HEK293T (cell line): ENCODE measurements around the gene SUGCT.

ENCODE experiments used
- CTCF ChIA-PET: fragments of 350-600 bp; formaldehyde crosslinking; extraction: SDS; loops from one replicate; lab custom pipeline; 2021; ENCODE audit warnings: antibody characterized with exemption, inconsistent platforms; lab: Yijun Ruan, JAX
- POLR2A ChIA-PET: fragments of 350-600 bp; formaldehyde crosslinking; extraction: SDS; loops from one replicate; lab custom pipeline; 2020; ENCODE audit warnings: antibody characterized with exemption, inconsistent platforms; lab: Yijun Ruan, JAX
- DNase-seq: peaks from one replicate; pipeline ENCODE4 v3.0.0; 2012; ENCODE audit warnings: mixed read lengths; ENCODE audit errors: extremely low spot score
- ARNT ChIP-seq: fragments of 450-650 bp; IDR thresholded peaks from 2 replicates; pipeline ENCODE4 v1.6.1; 2017; ENCODE audit warnings: mild to moderate bottlenecking
- BHLHE40 ChIP-seq: fragments of 450-650 bp; IDR thresholded peaks from 2 replicates; pipeline ENCODE4 v1.6.1; 2016; ENCODE audit warnings: mild to moderate bottlenecking, moderate library complexity, borderline replicate concordance
- CTBP1 ChIP-seq: fragments of 450-650 bp; IDR thresholded peaks from 2 replicates; pipeline ENCODE4 v1.6.1; 2016; ENCODE audit warnings: borderline replicate concordance
- ELF4 ChIP-seq: fragments of 450-650 bp; IDR thresholded peaks from 2 replicates; pipeline ENCODE4 v1.6.1; 2017; ENCODE audit warnings: antibody characterized with exemption
- FOXA1 ChIP-seq: fragments of 450-650 bp; IDR thresholded peaks from 2 replicates; pipeline ENCODE4 v1.6.1; 2016; ENCODE audit warnings: mild to moderate bottlenecking
- FOXK2 ChIP-seq: fragments of 450-650 bp; IDR thresholded peaks from 2 replicates; pipeline ENCODE4 v1.6.1; 2016; ENCODE audit warnings: mild to moderate bottlenecking
- FOXM1 ChIP-seq: fragments of 450-650 bp; IDR thresholded peaks from 2 replicates; pipeline ENCODE4 v1.6.1; 2017; ENCODE audit warnings: mild to moderate bottlenecking, borderline replicate concordance
- HDGF ChIP-seq: fragments of 450-650 bp; IDR thresholded peaks from 2 replicates; pipeline ENCODE4 v1.6.1; 2017; ENCODE audit warnings: antibody characterized with exemption, borderline replicate concordance
- L3MBTL2 ChIP-seq: fragments of 450-650 bp; conservative IDR thresholded peaks from 2 replicates; pipeline ENCODE4 v1.6.1; 2016; ENCODE audit warnings: mild to moderate bottlenecking
- LEF1 ChIP-seq: fragments of 450-650 bp; IDR thresholded peaks from 2 replicates; pipeline ENCODE4 v1.6.1; 2017; ENCODE audit warnings: mild to moderate bottlenecking, borderline replicate concordance
- NFRKB ChIP-seq: fragments of 450-650 bp; IDR thresholded peaks from 2 replicates; pipeline ENCODE4 v1.6.1; 2016; ENCODE audit warnings: mild to moderate bottlenecking, moderate library complexity
- PKNOX1 ChIP-seq: fragments of 450-650 bp; IDR thresholded peaks from 2 replicates; pipeline ENCODE4 v1.6.1; 2016
- SP1 ChIP-seq: fragments of 450-650 bp; IDR thresholded peaks from 2 replicates; pipeline ENCODE4 v1.6.1; 2017
- SUZ12 ChIP-seq: fragments of 450-650 bp; IDR thresholded peaks from 2 replicates; pipeline ENCODE4 v1.6.1; 2016; ENCODE audit warnings: mild to moderate bottlenecking
- TARDBP ChIP-seq: fragments of 450-650 bp; IDR thresholded peaks from 2 replicates; pipeline ENCODE4 v1.6.1; 2016
- ZNF384 ChIP-seq: fragments of 450-650 bp; IDR thresholded peaks from 2 replicates; pipeline ENCODE4 v1.6.1; 2016

Gene SUGCT

GRCh38 chr7:40753455-40753854 lies 618.6 kb downstream of the SUGCT start:
- DNase-seq = no peak
- CTCF ChIA-PET = no interaction called here
- TF ChIP-seq ELF4 (no peak), ZNF384 (no peak), ARNT (no peak), NFRKB (no peak)
- POLR2A ChIA-PET = no interaction called here

- no peak for DNase-seq
- ChIA-PET POLR2A (no interaction called here), CTCF (no interaction called here)
- TF ChIP-seq FOXK2 (no peak), FOXA1 (no peak), ARNT (no peak), HDGF (no peak)
Observed at GRCh38 chr7:40755438-40755837, 620.6 kb downstream of the SUGCT start.

- CTCF ChIA-PET = no interaction called here
- TF ChIP-seq TARDBP (no peak), ARNT (no peak)
- no peak for DNase-seq
- POLR2A ChIA-PET = no interaction called here
Observed at GRCh38 chr7:40757109-40757508, 622.3 kb downstream of the SUGCT start.

- ChIA-PET POLR2A (no interaction called here), CTCF (no interaction called here)
- no peak for TF ChIP-seq ELF4
- TF ChIP-seq HDGF = no peak
- no peak for TF ChIP-seq FOXA1
- TF ChIP-seq TARDBP = no peak
- TF ChIP-seq FOXM1 = no peak
- no peak for TF ChIP-seq L3MBTL2
- TF ChIP-seq ARNT = no peak
- TF ChIP-seq CTBP1 = no peak
- TF ChIP-seq FOXK2 = no peak
- no peak for TF ChIP-seq PKNOX1
- no peak for TF ChIP-seq LEF1
- no peak for TF ChIP-seq SP1
- TF ChIP-seq BHLHE40 = no peak
- no peak for TF ChIP-seq ZNF384
- no peak for TF ChIP-seq NFRKB
- DNase-seq = no peak
Observed at GRCh38 chr7:40758590-40758989, 623.8 kb downstream of the SUGCT start.

- DNase-seq = no peak
- POLR2A ChIA-PET = no interaction called here
- CTCF ChIA-PET = no interaction called here
- no peak for TF ChIP-seq PKNOX1
- TF ChIP-seq HDGF = no peak
- TF ChIP-seq SUZ12 = no peak
- no peak for TF ChIP-seq LEF1
- TF ChIP-seq TARDBP = no peak
- TF ChIP-seq FOXA1 = no peak
- no peak for TF ChIP-seq BHLHE40
- no peak for TF ChIP-seq L3MBTL2
- no peak for TF ChIP-seq ZNF384
- TF ChIP-seq FOXM1 = no peak
- TF ChIP-seq ARNT = no peak
- TF ChIP-seq FOXK2 = no peak
- no peak for TF ChIP-seq ELF4
- TF ChIP-seq NFRKB = no peak
- no peak for TF ChIP-seq SP1
- TF ChIP-seq CTBP1 = no peak
Observed at GRCh38 chr7:40760293-40760964, 625.6 kb downstream of the SUGCT start.

- POLR2A ChIA-PET = no interaction called here
- no peak for DNase-seq
- TF ChIP-seq LEF1 = no peak
- TF ChIP-seq CTBP1 = no peak
- no peak for TF ChIP-seq ELF4
- no peak for TF ChIP-seq HDGF
- TF ChIP-seq ZNF384 = no peak
- no peak for TF ChIP-seq ARNT
- no peak for TF ChIP-seq FOXA1
- no peak for TF ChIP-seq TARDBP
- TF ChIP-seq NFRKB = no peak
- TF ChIP-seq SP1 = no peak
- TF ChIP-seq FOXK2 = no peak
- TF ChIP-seq BHLHE40 = no peak
- no peak for TF ChIP-seq PKNOX1
- no peak for TF ChIP-seq SUZ12
- no peak for TF ChIP-seq L3MBTL2
- no peak for TF ChIP-seq FOXM1
- CTCF ChIA-PET = no interaction called here
Observed at GRCh38 chr7:40760987-40761386, 626.2 kb downstream of the SUGCT start.
